GM12865 (cell line): ENCODE measurements around the gene CDRT15.

Source experiments
- DNase-seq: peaks from one replicate; pipeline ENCODE4 v3.0.0; 2010; ENCODE audit warnings: low read depth
- H3K4me3 ChIP-seq: 2 replicates; pipeline ENCODE4 v1.5.1; 2011; ENCODE audit warnings: mild to moderate bottlenecking, low read depth, low read length, control low read depth
- TF ChIP-seq, protein P1 (sequence below): IDR thresholded peaks from 2 replicates; pipeline ENCODE4 v1.5.1; 2011; ENCODE audit warnings: low read length, control low read depth, low read depth, inconsistent platforms; ENCODE audit not compliant: insufficient read depth; ENCODE audit errors: missing control alignments

CDRT15 gene

GRCh38 chr17:14222611-14223010, 14.1 kb downstream of the CDRT15 start:
- TF ChIP-seq, protein P1, sequence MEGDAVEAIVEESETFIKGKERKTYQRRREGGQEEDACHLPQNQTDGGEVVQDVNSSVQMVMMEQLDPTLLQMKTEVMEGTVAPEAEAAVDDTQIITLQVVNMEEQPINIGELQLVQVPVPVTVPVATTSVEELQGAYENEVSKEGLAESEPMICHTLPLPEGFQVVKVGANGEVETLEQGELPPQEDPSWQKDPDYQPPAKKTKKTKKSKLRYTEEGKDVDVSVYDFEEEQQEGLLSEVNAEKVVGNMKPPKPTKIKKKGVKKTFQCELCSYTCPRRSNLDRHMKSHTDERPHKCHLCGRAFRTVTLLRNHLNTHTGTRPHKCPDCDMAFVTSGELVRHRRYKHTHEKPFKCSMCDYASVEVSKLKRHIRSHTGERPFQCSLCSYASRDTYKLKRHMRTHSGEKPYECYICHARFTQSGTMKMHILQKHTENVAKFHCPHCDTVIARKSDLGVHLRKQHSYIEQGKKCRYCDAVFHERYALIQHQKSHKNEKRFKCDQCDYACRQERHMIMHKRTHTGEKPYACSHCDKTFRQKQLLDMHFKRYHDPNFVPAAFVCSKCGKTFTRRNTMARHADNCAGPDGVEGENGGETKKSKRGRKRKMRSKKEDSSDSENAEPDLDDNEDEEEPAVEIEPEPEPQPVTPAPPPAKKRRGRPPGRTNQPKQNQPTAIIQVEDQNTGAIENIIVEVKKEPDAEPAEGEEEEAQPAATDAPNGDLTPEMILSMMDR = no peak
- no peak for DNase-seq
- no peak overlapping the region for H3K4me3 ChIP-seq

DNA sequence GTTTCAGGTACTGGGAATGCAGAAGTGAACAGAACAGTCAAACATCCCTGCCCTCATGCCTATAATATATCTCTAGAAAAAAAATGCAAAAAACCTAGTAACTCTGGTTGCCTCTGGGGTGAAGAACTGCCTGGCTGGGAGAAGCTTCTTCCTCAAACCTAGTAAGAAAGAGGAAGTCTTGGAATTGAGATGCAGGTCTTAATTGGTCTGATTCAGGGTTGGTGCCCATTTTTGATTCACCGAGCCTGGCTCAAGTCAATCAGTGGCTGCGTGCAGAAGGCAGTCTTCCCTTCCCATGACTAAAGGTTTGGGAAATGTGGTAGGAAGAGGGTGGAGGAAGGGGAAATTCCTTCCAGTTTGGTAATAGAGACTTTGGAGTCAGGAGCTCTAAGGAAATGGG, 22.4 kb downstream of the CDRT15 start:
- no peak overlapping the region for H3K4me3 ChIP-seq
- TF ChIP-seq, protein P1 = no peak
- DNase-seq = no peak

GRCh38 chr17:14212401-14212800, 24.3 kb downstream of the CDRT15 start:
- DNase-seq = no peak
- no peak overlapping the region for H3K4me3 ChIP-seq
- TF ChIP-seq, protein P1 = no peak

GRCh38 chr17:14211801-14212200, 24.9 kb downstream of the CDRT15 start:
- no peak overlapping the region for H3K4me3 ChIP-seq
- DNase-seq = no peak
- TF ChIP-seq, protein P1 = no peak

GRCh38 chr17:14211246-14211645, 25.4 kb downstream of the CDRT15 start:
- H3K4me3 ChIP-seq = no peak overlapping the region
- TF ChIP-seq, protein P1 = no peak
- no peak for DNase-seq

DNA sequence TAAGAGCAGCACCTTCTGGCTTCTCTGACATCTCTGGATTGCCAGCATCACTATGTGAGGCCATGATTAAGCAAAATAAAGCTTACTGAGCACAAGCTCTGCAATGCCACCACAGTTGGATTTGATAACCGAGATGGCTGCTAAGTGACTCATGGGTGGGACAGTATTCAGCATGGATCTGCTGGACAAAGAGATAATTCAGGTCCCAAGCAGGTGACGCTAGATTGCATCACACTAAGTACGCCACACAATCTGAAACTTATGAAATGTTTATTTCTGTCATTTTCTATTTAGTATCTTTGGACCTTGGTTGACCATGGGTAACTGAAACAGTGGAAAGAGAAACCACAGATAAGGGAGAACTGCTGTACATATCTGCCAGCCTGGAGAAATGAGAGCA, 27.4 kb downstream of the CDRT15 start:
- DNase-seq = no peak
- no peak overlapping the region for H3K4me3 ChIP-seq
- TF ChIP-seq, protein P1 = no peak

DNA sequence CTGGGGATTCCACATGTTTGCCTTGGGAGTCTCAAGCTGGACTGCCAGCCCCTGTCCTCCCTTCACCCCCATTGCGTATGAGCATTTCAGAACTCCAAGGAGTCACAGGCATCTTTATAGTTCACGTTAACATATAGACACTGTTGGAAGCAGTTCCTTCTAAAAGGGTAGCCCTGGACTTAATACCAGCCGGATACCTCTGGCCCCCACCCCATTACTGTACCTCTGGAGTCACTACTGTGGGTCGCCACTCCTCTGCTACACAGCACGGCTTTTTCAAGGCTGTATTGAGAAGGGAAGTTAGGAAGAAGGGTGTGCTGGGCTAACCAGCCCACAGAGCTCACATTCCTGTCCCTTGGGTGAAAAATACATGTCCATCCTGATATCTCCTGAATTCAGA, 28.9 kb downstream of the CDRT15 start:
- no peak for DNase-seq
- no peak overlapping the region for H3K4me3 ChIP-seq
- TF ChIP-seq, protein P1 = no peak
